Thymus (tissue), 11 donors: ENCODE results near the gene TRIM63. TPM values are rescaled to one million over a fixed set of nuclear protein-coding genes. Genes with fewer than 3 reads are reported as not detected.

Experiments
- DNase-seq, 9 donors: peaks; one replicate each; pipeline ENCODE4 v3.0.0-alpha.2; 2013; ENCODE audit warnings: low spot score in 9 of 9, low read depth in 6 of 9, missing footprints in 1 of 9
- H3K27ac ChIP-seq, 2 donors: one replicate each; pipeline ENCODE4 v1.5.1; 2013; ENCODE audit warnings: control low read depth in 1 of 2, low read depth in 1 of 2, low read length in 1 of 2, mild to moderate bottlenecking in 1 of 2, moderate library complexity in 1 of 2
- H3K27me3 ChIP-seq, 2 donors: one replicate each; pipeline ENCODE4 v1.5.1; 2013; ENCODE audit warnings: low read length in 1 of 2; ENCODE audit not compliant: control insufficient read depth in 2 of 2, insufficient read depth in 1 of 2
- H3K36me3 ChIP-seq, 2 donors: one replicate each; pipeline ENCODE4 v1.5.1; 2013; ENCODE audit warnings: low read length in 1 of 2, mild to moderate bottlenecking in 1 of 2, moderate library complexity in 1 of 2; ENCODE audit not compliant: control insufficient read depth in 2 of 2, insufficient read depth in 2 of 2
- H3K4me1 ChIP-seq, 2 donors: one replicate each; pipeline ENCODE4 v1.5.1; 2013; ENCODE audit warnings: low read length in 2 of 2; ENCODE audit not compliant: control insufficient read depth in 2 of 2, insufficient read depth in 2 of 2
- H3K4me3 ChIP-seq, 2 donors: one replicate each; pipeline ENCODE4 v1.5.1; 2013; ENCODE audit warnings: low read length in 2 of 2, control low read depth in 1 of 2, mild to moderate bottlenecking in 1 of 2
- H3K9me3 ChIP-seq, 2 donors: one replicate each; pipeline ENCODE4 v1.5.1; 2013; ENCODE audit warnings: low read length in 1 of 2, mild to moderate bottlenecking in 1 of 2; ENCODE audit not compliant: control insufficient read depth in 2 of 2, insufficient read depth in 1 of 2
- WGBS: extraction: QIAGEN DNeasy Blood & Tissue Kit; methylation state at CpG from one replicate; pipeline ENCODE4 v1.1.7; 2013; 5-methylcytosine and 5-hydroxymethylcytosine counted together
- polyA plus RNA-seq: library from polyadenylated mRNA; stranded (reverse); fragments of 200-250 nt; gene quantifications from one replicate; pipeline ENCODE4 v1.2.3, GENCODE V29; 2013
- total RNA-seq: library from RNA; stranded (reverse); fragments of 120-200 nt; gene quantifications from one replicate; pipeline ENCODE4 v1.2.4, GENCODE V29; 2013
- donor health status: healthy.

The TRIM63 gene
- total and polyA plus RNA-seq, 2 donors: 0.09 to 1.0 TPM

GRCh38 chr1:26044414-26044813 lies 23.0 kb downstream of the TRIM63 start:
- Histone ChIP-seq H3K27me3 (peaks cover 52 to 91% of the 10 kb centered on the region in 2 donors), H3K9me3 (peaks cover 0 to 8% of the 10 kb centered on the region in 2 donors), H3K27ac (no peak overlapping the region), H3K4me3 (no peak overlapping the region), H3K4me1 (peaks cover 10 to 12% of the 10 kb centered on the region in 2 donors), H3K36me3 (no peaks in the 10 kb centered on the region)
- no peak for DNase-seq
- 90% methylated on average over 3 of the region's 3 CpGs for WGBS

- no peaks in the 10 kb centered on the region for H3K36me3 ChIP-seq
- peaks cover 10 to 12% of the 10 kb centered on the region in 2 donors for H3K4me1 ChIP-seq
- no peak overlapping the region for H3K27ac ChIP-seq
- WGBS: 84% methylated on average over 2 of the region's 2 CpGs
- H3K27me3 ChIP-seq: peaks cover 54 to 91% of the 10 kb centered on the region in 2 donors
- H3K9me3 ChIP-seq: peaks cover 0 to 8% of the 10 kb centered on the region in 2 donors
- H3K4me3 ChIP-seq: no peak overlapping the region
- DNase-seq: no peak
These were observed 23.7 kb downstream of the TRIM63 start for GRCh38 chr1:26043765-26044164.

- Histone ChIP-seq H3K27ac (no peak overlapping the region), H3K4me1 (peaks cover 10 to 12% of the 10 kb centered on the region in 2 donors), H3K9me3 (peaks cover 0 to 8% of the 10 kb centered on the region in 2 donors), H3K4me3 (no peak overlapping the region), H3K36me3 (no peaks in the 10 kb centered on the region), H3K27me3 (peaks cover 40 to 88% of the 10 kb centered on the region in 2 donors)
- no peak for DNase-seq
- WGBS: 69% methylated on average over 4 of the region's 4 CpGs
These were observed 25.5 kb downstream of the TRIM63 start for GRCh38 chr1:26041978-26042377.

GRCh38 chr1:26041401-26041800 lies 26.0 kb downstream of the TRIM63 start:
- H3K4me1 ChIP-seq: peaks cover 8 to 9% of the 10 kb centered on the region in 2 donors
- peaks cover 0 to 8% of the 10 kb centered on the region in 2 donors for H3K9me3 ChIP-seq
- no peaks in the 10 kb centered on the region for H3K36me3 ChIP-seq
- H3K27ac ChIP-seq: no peak overlapping the region
- 84% methylated on average over 7 of the region's 7 CpGs for WGBS
- no peak for DNase-seq
- H3K27me3 ChIP-seq: peaks cover 35 to 88% of the 10 kb centered on the region in 2 donors
- no peak overlapping the region for H3K4me3 ChIP-seq

GRCh38 chr1:26038904-26039303 lies 28.5 kb downstream of the TRIM63 start:
- Histone ChIP-seq H3K27ac (no peak overlapping the region), H3K27me3 (peaks cover 13 to 77% of the 10 kb centered on the region in 2 donors)
- 90% methylated on average over 6 of the region's 6 CpGs for WGBS

GRCh38 chr1:26038477-26038876 lies 29.0 kb downstream of the TRIM63 start:
- Histone ChIP-seq H3K27me3 (peaks cover 9 to 77% of the 10 kb centered on the region in 2 donors), H3K27ac (no peak overlapping the region)
- 94% methylated on average over 6 of the region's 6 CpGs for WGBS

More at GRCh38 chr1:26038904-26039303, 28.5 kb downstream of the TRIM63 start:
- Histone ChIP-seq H3K4me1 (peaks cover 8 to 13% of the 10 kb centered on the region in 2 donors), H3K9me3 (peaks cover 0 to 2% of the 10 kb centered on the region in 2 donors), H3K36me3 (no peaks in the 10 kb centered on the region), H3K4me3 (no peak overlapping the region)
- no peak for DNase-seq

GRCh38 chr1:26037904-26038303 lies 29.5 kb downstream of the TRIM63 start:
- DNase-seq: no peak
- Histone ChIP-seq H3K27ac (no peak overlapping the region), H3K4me3 (no peak overlapping the region), H3K36me3 (no peaks in the 10 kb centered on the region), H3K27me3 (peaks cover 7 to 75% of the 10 kb centered on the region in 2 donors), H3K9me3 (peaks cover 0 to 2% of the 10 kb centered on the region in 2 donors), H3K4me1 (peaks cover 8 to 13% of the 10 kb centered on the region in 2 donors)
- WGBS: 85% methylated on average over 6 of the region's 6 CpGs

More at GRCh38 chr1:26038477-26038876, 29.0 kb downstream of the TRIM63 start:
- no peak for DNase-seq
- peaks cover 0 to 2% of the 10 kb centered on the region in 2 donors for H3K9me3 ChIP-seq
- no peaks in the 10 kb centered on the region for H3K36me3 ChIP-seq
- peaks cover 8 to 13% of the 10 kb centered on the region in 2 donors for H3K4me1 ChIP-seq
- H3K4me3 ChIP-seq: no peak overlapping the region

- peaks cover 6 to 66% of the 10 kb centered on the region in 2 donors for H3K27me3 ChIP-seq
- H3K27ac ChIP-seq: no peak overlapping the region
- H3K4me1 ChIP-seq: peaks cover 8 to 13% of the 10 kb centered on the region in 2 donors
- no peaks in the 10 kb centered on the region for H3K36me3 ChIP-seq
- WGBS: 88% methylated on average over 10 of the region's 11 CpGs
- H3K4me3 ChIP-seq: no peak overlapping the region
- DNase-seq: no peak
- H3K9me3 ChIP-seq: peaks cover 0 to 2% of the 10 kb centered on the region in 2 donors
These were observed 30.6 kb downstream of the TRIM63 start for GRCh38 chr1:26036756-26037281.

GRCh38 chr1:26035959-26036755 lies 31.3 kb downstream of the TRIM63 start:
- Histone ChIP-seq H3K27me3 (peaks cover 6 to 59% of the 10 kb centered on the region in 2 donors), H3K4me3 (peak overlapping the region; percentile 84 to 87), H3K9me3 (peaks cover 0 to 2% of the 10 kb centered on the region in 2 donors), H3K27ac (no peak overlapping the region), H3K4me1 (peaks cover 8 to 13% of the 10 kb centered on the region in 2 donors), H3K36me3 (no peaks in the 10 kb centered on the region)
- 17% methylated on average over 39 of the region's 39 CpGs for WGBS
- DNase-seq: peak in 7 of 9 donors; percentile 47 to 85 (median 65)
